H9 (cell line): ENCODE measurements around the gene RNU1-4. TPM values are rescaled to one million over a fixed set of nuclear protein-coding genes. Genes with fewer than 3 reads are reported as not detected.
"Not testable (repeated sequence)": the region's sequence is repeated elsewhere in the genome, so short reads cannot be mapped to it uniquely, and the experiment has no call there.

Source experiments
- DNase-seq: peaks from one replicate; pipeline ENCODE4 v3.0.0-alpha.2; 2017
- H2AFZ ChIP-seq: one replicate; pipeline ENCODE4 v1.6.1; 2013; ENCODE audit warnings: mild to moderate bottlenecking, low read length, control low read depth, moderate library complexity
- H2AK5ac ChIP-seq: 2 replicates; pipeline ENCODE4 v1.6.1; 2013; ENCODE audit warnings: low read length, control low read depth, mixed read lengths; ENCODE audit not compliant: insufficient read length
- H2BK120ac ChIP-seq: one replicate; pipeline ENCODE4 v1.6.1; 2013; ENCODE audit warnings: low read depth, mild to moderate bottlenecking, low read length, control low read depth, inconsistent platforms; ENCODE audit not compliant: poor library complexity, severe bottlenecking
- H2BK12ac ChIP-seq: 2 replicates; pipeline ENCODE4 v1.6.1; 2013; ENCODE audit warnings: low read length, control low read depth, mixed read lengths, low read depth; ENCODE audit not compliant: insufficient read length
- H2BK15ac ChIP-seq: 2 replicates; pipeline ENCODE4 v1.6.1; 2013; ENCODE audit warnings: low read depth, low read length, control low read depth
- H2BK20ac ChIP-seq: one replicate; pipeline ENCODE4 v1.6.1; 2013; ENCODE audit warnings: low read depth, mild to moderate bottlenecking, low read length, control low read depth, inconsistent platforms; ENCODE audit not compliant: poor library complexity, severe bottlenecking
- H2BK5ac ChIP-seq: 2 replicates; pipeline ENCODE4 v1.6.1; 2013; ENCODE audit warnings: low read length, control low read depth, mixed read lengths; ENCODE audit not compliant: insufficient read length
- H3K14ac ChIP-seq: 2 replicates; pipeline ENCODE4 v1.6.1; 2013; ENCODE audit warnings: low read length, control low read depth; ENCODE audit not compliant: insufficient read depth
- H3K18ac ChIP-seq: 2 replicates; pipeline ENCODE4 v1.6.1; 2013; ENCODE audit warnings: low read depth, mild to moderate bottlenecking, mixed read lengths, low read length, control low read depth; ENCODE audit not compliant: insufficient read length
- H3K23ac ChIP-seq: 2 replicates; pipeline ENCODE4 v1.6.1; 2013; ENCODE audit warnings: low read length, control low read depth, mixed read lengths, low read depth; ENCODE audit not compliant: insufficient read length
- H3K23me2 ChIP-seq: 2 replicates; pipeline ENCODE4 v1.6.1; 2013; ENCODE audit warnings: low read depth, mild to moderate bottlenecking, mixed read lengths, low read length, control low read depth; ENCODE audit not compliant: insufficient read length, poor library complexity, severe bottlenecking
- H3K27ac ChIP-seq: 2 replicates; pipeline ENCODE4 v1.5.1; 2013; ENCODE audit warnings: low read length, control low read depth, mixed read lengths, low read depth; ENCODE audit not compliant: insufficient read length
- H3K27me3 ChIP-seq: 2 replicates; pipeline ENCODE4 v1.6.1; 2013; ENCODE audit warnings: low read length, control low read depth, inconsistent platforms; ENCODE audit not compliant: insufficient read depth
- H3K4ac ChIP-seq: 2 replicates; pipeline ENCODE4 v1.6.1; 2013; ENCODE audit warnings: low read depth, mild to moderate bottlenecking, control low read depth, inconsistent platforms, low read length, moderate library complexity
- H3K4me1 ChIP-seq: 2 replicates; pipeline ENCODE4 v1.6.1; 2013; ENCODE audit warnings: low read length, control low read depth, inconsistent platforms; ENCODE audit not compliant: insufficient read depth
- H3K4me2 ChIP-seq: 2 replicates; pipeline ENCODE4 v1.6.1; 2013; ENCODE audit warnings: low read length, control low read depth, mixed read lengths; ENCODE audit not compliant: insufficient read length, insufficient read depth
- H3K56ac ChIP-seq: 2 replicates; pipeline ENCODE4 v1.6.1; 2013; ENCODE audit warnings: low read depth, mild to moderate bottlenecking, mixed read lengths, low read length, control low read depth; ENCODE audit not compliant: insufficient read length
- H3K79me1 ChIP-seq: 2 replicates; pipeline ENCODE4 v1.6.1; 2013; ENCODE audit warnings: low read depth, mild to moderate bottlenecking, moderate library complexity, low read length, control low read depth, inconsistent platforms; ENCODE audit not compliant: insufficient read depth, poor library complexity, severe bottlenecking
- H3K79me2 ChIP-seq: 2 replicates; pipeline ENCODE4 v1.6.1; 2013; ENCODE audit warnings: low read length, control low read depth, inconsistent platforms; ENCODE audit not compliant: insufficient read depth
- H3K9ac ChIP-seq: 2 replicates; pipeline ENCODE4 v1.6.1; 2013; ENCODE audit warnings: low read length, control low read depth, mixed read lengths; ENCODE audit not compliant: insufficient read length; ENCODE audit errors: extremely low read depth
- H3K9me3 ChIP-seq: one replicate; pipeline ENCODE4 v1.6.1; 2013; ENCODE audit warnings: low read depth, low read length, inconsistent platforms; ENCODE audit not compliant: control insufficient read depth
- H3T11ph ChIP-seq: one replicate; pipeline ENCODE4 v1.6.1; 2013; ENCODE audit warnings: mild to moderate bottlenecking, low read length, control low read depth, inconsistent platforms
- H4K20me1 ChIP-seq: one replicate; pipeline ENCODE4 v1.6.1; 2013; ENCODE audit not compliant: control insufficient read depth, insufficient read length, insufficient read depth
- H4K5ac ChIP-seq: 2 replicates; pipeline ENCODE4 v1.6.1; 2013; ENCODE audit warnings: low read depth, mild to moderate bottlenecking, mixed read lengths, low read length, control low read depth; ENCODE audit not compliant: insufficient read length
- H4K8ac ChIP-seq: replicated peaks from 2 replicates; pipeline ENCODE4 v1.6.1; 2013; ENCODE audit warnings: low read length, control low read depth, mixed read lengths, low read depth; ENCODE audit not compliant: insufficient read length
- H4K91ac ChIP-seq: 2 replicates; pipeline ENCODE4 v1.6.1; 2013; ENCODE audit warnings: low read depth, mild to moderate bottlenecking, moderate library complexity, mixed read lengths, low read length, control low read depth; ENCODE audit not compliant: insufficient read length
- H3K27ac Mint-ChIP-seq, 3 experiments: 2 replicates in 2 of 3; 3 replicates in 1 of 3; pipeline ENCODE4 v1.8.0; 2020 to 2021; ENCODE audit warnings: mixed read lengths in 3 of 3, mild to moderate bottlenecking in 1 of 3, moderate library complexity in 1 of 3
- H3K27me3 Mint-ChIP-seq: 2 replicates; pipeline ENCODE4 v1.8.0; 2021; ENCODE audit warnings: low read depth, mild to moderate bottlenecking, moderate library complexity, mixed read lengths
- H3K36me3 Mint-ChIP-seq, 3 experiments: 2 replicates in 2 of 3; 3 replicates in 1 of 3; pipeline ENCODE4 v1.8.0; 2020 to 2021; ENCODE audit warnings: low read depth in 3 of 3, mixed read lengths in 3 of 3; ENCODE audit not compliant: insufficient read depth in 1 of 3
- H3K4me1 Mint-ChIP-seq, 2 experiments: 2 replicates each; pipeline ENCODE4 v1.8.0; 2020; ENCODE audit warnings: mixed read lengths in 2 of 2
- H3K4me3 Mint-ChIP-seq, 2 experiments: 2 replicates in 1 of 2; 3 replicates in 1 of 2; pipeline ENCODE4 v1.8.0; 2020 to 2021; ENCODE audit warnings: mild to moderate bottlenecking in 2 of 2, mixed read lengths in 2 of 2, moderate library complexity in 1 of 2
- H3K9me3 Mint-ChIP-seq, 2 experiments: 2 replicates in 1 of 2; 3 replicates in 1 of 2; pipeline ENCODE4 v1.8.0; 2020; ENCODE audit warnings: mild to moderate bottlenecking in 2 of 2, mixed read lengths in 2 of 2, moderate library complexity in 1 of 2
- WGBS: extraction: QIAGEN DNeasy Blood & Tissue Kit; methylation state at CpG from one replicate; pipeline ENCODE4 v1.1.7; 2013; ENCODE audit warnings: missing lambda C conversion rate, low lambda C conversion rate, mixed read lengths; ENCODE audit not compliant: insufficient read length; ENCODE audit errors: extremely low coverage; 5-methylcytosine and 5-hydroxymethylcytosine counted together
- total RNA-seq: library from RNA; stranded (reverse); gene quantifications from 2 replicates; pipeline ENCODE4 v1.2.1, GENCODE V29; 2021

RNU1-4 gene
- total RNA-seq, 1 experiment from 2014 or later: 2,051 TPM

GRCh38 chr1:16706302-16706701, 34.0 kb upstream of the RNU1-4 start:
- not testable (repeated sequence) for H3K4me3 Mint-ChIP-seq, DNase-seq

GRCh38 chr1:16707130-16708093, 32.9 kb upstream of the RNU1-4 start:
- not testable (repeated sequence) for H4K20me1 ChIP-seq, DNase-seq, H3K27ac ChIP-seq, H2AFZ ChIP-seq, H3K4me1 ChIP-seq, H3K9me3 Mint-ChIP-seq, H3K27me3 Mint-ChIP-seq, H3K9me3 ChIP-seq, H2AK5ac ChIP-seq, H3K27me3 ChIP-seq, H3K27ac Mint-ChIP-seq, H4K91ac ChIP-seq, H3K4me2 ChIP-seq, H2BK5ac ChIP-seq, H3K23ac ChIP-seq, H3K14ac ChIP-seq, H3K79me2 ChIP-seq, H3K79me1 ChIP-seq, H4K5ac ChIP-seq, H2BK12ac ChIP-seq, H2BK20ac ChIP-seq, H3K9ac ChIP-seq, H3K18ac ChIP-seq, H3K56ac ChIP-seq, H2BK120ac ChIP-seq, H3K23me2 ChIP-seq, H3K4ac ChIP-seq, H2BK15ac ChIP-seq, H4K8ac ChIP-seq, H3K4me1 Mint-ChIP-seq, H3K36me3 Mint-ChIP-seq, H3T11ph ChIP-seq
- no CpG with 5 or more reads among the region's 99 CpGs for WGBS
- peak overlapping the region; percentile 44 to 60; a peak in 3 of 5 replicates for H3K4me3 Mint-ChIP-seq

More at GRCh38 chr1:16706302-16706701, 34.0 kb upstream of the RNU1-4 start:
- not testable (repeated sequence) for H3K9ac ChIP-seq, H3K79me1 ChIP-seq, H3K23me2 ChIP-seq, H3K27ac ChIP-seq, H2AFZ ChIP-seq, H3K4ac ChIP-seq, H3K4me1 Mint-ChIP-seq, H4K91ac ChIP-seq, H3K27me3 Mint-ChIP-seq, H2BK15ac ChIP-seq, H3K18ac ChIP-seq, H3K27ac Mint-ChIP-seq, H3T11ph ChIP-seq, H3K36me3 Mint-ChIP-seq, H3K79me2 ChIP-seq, H2AK5ac ChIP-seq, H3K4me1 ChIP-seq, H3K9me3 ChIP-seq, H3K9me3 Mint-ChIP-seq, H4K5ac ChIP-seq, H3K27me3 ChIP-seq, H3K56ac ChIP-seq, H4K8ac ChIP-seq, H3K14ac ChIP-seq, H2BK5ac ChIP-seq, H3K23ac ChIP-seq, H3K4me2 ChIP-seq, H2BK120ac ChIP-seq, H2BK20ac ChIP-seq, H2BK12ac ChIP-seq, H4K20me1 ChIP-seq
- no CpG with 5 or more reads among the region's 6 CpGs for WGBS
